PFSK-1 (cell line): ENCODE results near the gene ZBP1.

Experiments used
- POLR2AphosphoS5 ChIP-seq: IDR thresholded peaks from 2 replicates; pipeline ENCODE4 v1.6.1; 2012; ENCODE audit warnings: low read depth, mild to moderate bottlenecking, control low read depth, low read length, moderate library complexity
- SIN3A ChIP-seq: IDR thresholded peaks from 2 replicates; pipeline ENCODE4 v1.6.1; 2012; ENCODE audit warnings: mild to moderate bottlenecking, low read length, moderate library complexity, borderline replicate concordance; ENCODE audit not compliant: insufficient read depth

DNA sequence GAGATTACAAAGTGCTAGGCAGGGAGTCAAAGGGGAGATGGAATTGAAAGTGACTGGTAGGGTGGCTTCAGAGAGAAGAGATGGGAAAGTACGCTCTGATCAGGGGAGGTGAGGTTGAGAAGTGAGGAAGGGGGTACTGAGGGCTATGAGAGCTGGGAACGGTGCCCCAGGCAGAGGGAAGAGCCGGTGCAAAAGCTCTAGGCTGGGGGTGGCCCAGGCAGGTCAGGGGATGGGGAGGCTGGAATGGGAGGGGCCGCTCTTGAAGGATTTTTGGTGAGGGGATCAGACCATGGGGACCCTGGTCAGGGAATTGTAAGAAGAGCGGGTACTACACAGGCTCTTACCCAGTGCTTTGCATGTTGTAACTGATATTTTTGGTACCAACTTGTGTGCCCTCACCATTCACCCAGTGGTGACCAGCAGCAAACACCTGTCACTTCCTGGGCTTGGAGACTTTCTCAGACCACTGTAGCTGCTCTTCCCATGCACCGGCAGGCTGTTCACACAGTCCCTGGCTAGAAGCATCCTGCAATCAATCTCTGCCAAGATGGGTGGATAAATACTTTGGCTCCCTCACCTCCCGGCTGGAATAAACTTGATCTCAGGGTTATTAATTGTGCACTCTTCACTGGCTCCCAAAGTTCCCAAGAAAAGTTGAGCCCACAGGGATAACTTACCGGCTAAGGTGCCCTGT lies 35.3 kb downstream of the ZBP1 start:
- TF ChIP-seq POLR2AphosphoS5 (no peak), SIN3A (no peak)
